Amygdala (tissue), 56 donors: ENCODE data around the gene FBXO31.

Source experiments
- DNase-seq, 56 donors: peaks; one replicate each; lab custom pipeline; 2025; lab: John Stamatoyannopoulos, UW

Gene FBXO31

GRCh38 chr16:87295259-87295658 is 88.3 kb downstream of the FBXO31 start:
- no peak for DNase-seq

DNA sequence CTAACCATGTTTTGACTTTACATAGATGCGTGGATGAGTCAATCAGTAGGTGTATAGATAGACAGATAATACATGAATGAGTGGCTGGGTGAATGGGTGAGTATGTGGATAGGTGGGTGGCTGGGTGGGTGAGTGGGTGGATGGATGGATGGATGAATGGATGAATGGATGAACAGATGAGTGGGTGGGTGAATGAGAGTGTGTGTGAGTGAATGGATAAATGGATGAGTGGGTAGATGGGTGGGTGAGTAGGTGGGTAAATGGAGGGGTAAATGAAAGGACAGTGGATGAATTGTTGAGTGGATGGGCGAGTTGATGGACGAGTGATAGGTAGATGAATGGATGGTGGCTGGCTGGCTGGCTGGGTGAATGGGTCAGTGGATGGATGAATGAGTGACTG is 89.6 kb downstream of the FBXO31 start:
- no peak for DNase-seq

GRCh38 chr16:87291944-87292343 is 91.6 kb downstream of the FBXO31 start:
- DNase-seq: no peak

- DNase-seq: no peak
Measured at GRCh38 chr16:87288753-87289362, 94.7 kb downstream of the FBXO31 start.

GRCh38 chr16:87286839-87287626 is 96.5 kb downstream of the FBXO31 start:
- no peak for DNase-seq

- no peak for DNase-seq
Measured at GRCh38 chr16:87284183-87284582, 99.4 kb downstream of the FBXO31 start.

- DNase-seq: no peak
Measured at GRCh38 chr16:87279094-87279658, 104.4 kb downstream of the FBXO31 start.

- peak in 51 of 56 donors; percentile 7 to 79 (median 36) for DNase-seq
Measured at GRCh38 chr16:87278191-87279093, 105.1 kb downstream of the FBXO31 start.
